AG10803 (cell line): ENCODE measurements around the gene ANP32B.
"Not testable (repeated sequence)": the region's sequence is repeated elsewhere in the genome, so short reads cannot be mapped to it uniquely, and the experiment has no call there.

Source experiments
- DNase-seq: peaks from one replicate; pipeline ENCODE4 v3.0.0; 2010; ENCODE audit warnings: low read depth
- H3K4me3 ChIP-seq: 2 replicates; pipeline ENCODE4 v1.5.1; 2011; ENCODE audit warnings: mild to moderate bottlenecking, low read length, control low read depth
- CTCF ChIP-seq: conservative IDR thresholded peaks from 2 replicates; pipeline ENCODE4 v1.5.1; 2011; ENCODE audit warnings: mild to moderate bottlenecking, low read length, control low read depth, inconsistent platforms

ANP32B gene

GRCh38 chr9:97940741-97941140, 42.4 kb upstream of the ANP32B start:
- no peak for DNase-seq
- TF ChIP-seq CTCF = no peak
- H3K4me3 ChIP-seq = no peak overlapping the region

- no peak for TF ChIP-seq CTCF
- DNase-seq = no peak
- no peak overlapping the region for H3K4me3 ChIP-seq
Measured at GRCh38 chr9:97941323-97941722, 41.8 kb upstream of the ANP32B start.

- TF ChIP-seq CTCF = no peak
- H3K4me3 ChIP-seq = no peak overlapping the region
- DNase-seq = no peak
Measured at GRCh38 chr9:97943308-97943855, 39.8 kb upstream of the ANP32B start.

GRCh38 chr9:97944612-97945011, 38.5 kb upstream of the ANP32B start:
- no peak for TF ChIP-seq CTCF
- no peak overlapping the region for H3K4me3 ChIP-seq
- no peak for DNase-seq

GRCh38 chr9:97945470-97945869, 37.7 kb upstream of the ANP32B start:
- not testable (repeated sequence) for H3K4me3 ChIP-seq, DNase-seq

GRCh38 chr9:97947094-97947493, 36.0 kb upstream of the ANP32B start:
- not testable (repeated sequence) for H3K4me3 ChIP-seq, DNase-seq

GRCh38 chr9:97950873-97951272, 32.3 kb upstream of the ANP32B start:
- DNase-seq, H3K4me3 ChIP-seq: not testable (repeated sequence)

- no peak overlapping the region for H3K4me3 ChIP-seq
- peak; percentile 46 for TF ChIP-seq CTCF
- no peak for DNase-seq
Measured at GRCh38 chr9:97954550-97954989, 28.6 kb upstream of the ANP32B start.

GRCh38 chr9:97956331-97956730, 26.8 kb upstream of the ANP32B start:
- DNase-seq = no peak
- no peak overlapping the region for H3K4me3 ChIP-seq
- TF ChIP-seq CTCF = no peak
